Progenitor cell of endocrine pancreas (in vitro differentiated cells): ENCODE measurements around the gene ZIC1. TPM values are rescaled to one million over a fixed set of nuclear protein-coding genes. Genes with fewer than 3 reads are reported as not detected.

Experiments
- DNase-seq: peaks from one replicate; pipeline ENCODE4 v3.0.0; 2021; ENCODE audit warnings: low spot score; ENCODE audit not compliant: unreplicated experiment
- H3K27ac Mint-ChIP-seq: 2 replicates; pipeline ENCODE4 v1.8.0; 2021; ENCODE audit warnings: mild to moderate bottlenecking, moderate library complexity, mixed read lengths
- H3K27me3 Mint-ChIP-seq: 2 replicates; pipeline ENCODE4 v1.8.0; 2021; ENCODE audit warnings: mixed read lengths
- H3K36me3 Mint-ChIP-seq: 2 replicates; pipeline ENCODE4 v1.8.0; 2022; ENCODE audit warnings: mixed read lengths; ENCODE audit not compliant: insufficient read depth
- H3K4me1 Mint-ChIP-seq: 2 replicates; pipeline ENCODE4 v1.8.0; 2021; ENCODE audit warnings: low read depth, mixed read lengths
- H3K4me3 Mint-ChIP-seq: 2 replicates; pipeline ENCODE4 v1.8.0; 2021; ENCODE audit warnings: low read depth, mild to moderate bottlenecking, moderate library complexity, mixed read lengths
- H3K9me3 Mint-ChIP-seq: 2 replicates; pipeline ENCODE4 v1.8.0; 2021; ENCODE audit warnings: low read depth, mixed read lengths
- CTCF ChIP-seq: fragments of 200-600 bp; sonication (generic); IDR thresholded peaks from one replicate; pipeline ENCODE4 v1.5.0; 2021; ENCODE audit warnings: antibody characterized with exemption, mild to moderate bottlenecking; ENCODE audit not compliant: unreplicated experiment
- total RNA-seq: library from RNA; stranded (reverse); gene quantifications from 2 replicates; pipeline ENCODE4 v1.2.1, GENCODE V29; 2021

The ZIC1 gene
- total RNA-seq, 1 donor from 2014 or later, result 0.77 TPM

GRCh38 chr3:147406028-147406931 is 2.9 kb upstream of the ZIC1 start, which contains the start of gene ZIC4:
TSS of gene ZIC4 (minus strand) at chr3:147406543. CDS start at chr3:147402797, 3,746 bp downstream.
- H3K4me3 Mint-ChIP-seq, result no peak within 1 kb of the TSS
- H3K4me1 Mint-ChIP-seq, result peaks cover 9% of the 10 kb centered on the region
- no peaks in the 10 kb centered on the region for H3K9me3 Mint-ChIP-seq
- H3K27me3 Mint-ChIP-seq, result peaks cover 93% of the 10 kb centered on the region
- no peak for DNase-seq
- H3K27ac Mint-ChIP-seq, result no peak within 1 kb of the TSS
- no peaks in the 10 kb centered on the region for H3K36me3 Mint-ChIP-seq
- TF ChIP-seq CTCF, result no peak

- Mint-ChIP-seq H3K27ac (no peak overlapping the region), H3K9me3 (no peaks in the 10 kb centered on the region), H3K4me1 (peaks cover 9% of the 10 kb centered on the region), H3K4me3 (no peak overlapping the region), H3K27me3 (peaks cover 92% of the 10 kb centered on the region), H3K36me3 (no peaks in the 10 kb centered on the region)
- no peak for DNase-seq
- TF ChIP-seq CTCF, result no peak
These were observed 2.1 kb upstream of the ZIC1 start for GRCh38 chr3:147407114-147407497.

- no peak for DNase-seq
- no peak for TF ChIP-seq CTCF
- H3K4me1 Mint-ChIP-seq, result peaks cover 9% of the 10 kb centered on the region
- peak overlapping the region; percentile 52 for H3K27ac Mint-ChIP-seq
- no peaks in the 10 kb centered on the region for H3K9me3 Mint-ChIP-seq
- H3K36me3 Mint-ChIP-seq, result no peaks in the 10 kb centered on the region
- peaks cover 92% of the 10 kb centered on the region for H3K27me3 Mint-ChIP-seq
- no peak overlapping the region for H3K4me3 Mint-ChIP-seq
These were observed 1.5 kb upstream of the ZIC1 start for GRCh38 chr3:147407498-147408187.

DNA sequence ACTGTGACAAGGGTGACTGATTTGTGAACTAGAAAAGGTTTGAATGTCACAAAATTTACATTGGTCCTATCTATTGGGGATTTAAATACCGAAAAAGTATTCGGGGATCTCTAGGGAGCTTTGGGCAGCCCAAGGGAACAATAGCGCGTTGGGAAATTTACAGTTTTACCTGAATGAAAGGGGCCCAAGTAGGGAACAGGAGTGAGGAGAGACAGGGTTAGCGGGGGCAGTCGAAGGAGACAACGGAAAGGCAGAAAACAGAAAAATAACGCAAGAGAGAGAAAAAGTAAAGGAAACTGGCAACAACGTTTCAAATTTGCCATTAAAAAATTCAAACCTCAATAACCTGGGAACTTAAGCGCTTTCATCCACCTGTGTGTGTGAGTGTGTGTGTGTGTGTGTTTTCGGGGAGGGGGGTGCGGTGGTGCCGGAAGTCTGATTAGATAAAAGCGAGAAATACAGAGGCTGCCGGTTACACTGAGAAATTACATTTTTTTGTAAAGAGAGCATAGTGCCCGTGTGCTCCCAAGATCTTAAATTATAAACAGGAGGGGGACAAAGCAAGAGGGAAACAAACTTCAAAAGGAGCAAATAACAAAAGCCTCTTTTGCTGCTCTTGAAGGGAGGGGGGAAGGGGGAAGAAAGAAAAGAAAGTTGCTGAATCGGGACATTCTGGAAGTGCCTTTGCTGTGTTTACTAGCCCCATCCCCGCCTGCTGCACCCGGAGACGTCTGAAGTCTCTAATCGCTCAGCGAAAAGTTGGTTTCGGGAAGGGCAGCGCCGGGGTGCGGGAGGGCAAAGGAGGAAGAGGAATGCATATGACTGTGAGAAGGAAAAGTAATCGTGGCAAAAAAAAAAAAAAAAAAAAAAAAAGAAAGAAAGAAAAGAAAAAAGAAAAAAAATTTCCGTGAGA is 721 bp upstream of the ZIC1 start:
- no peak for DNase-seq
- peak overlapping the region; percentile 52 for H3K27ac Mint-ChIP-seq

More for the DNA sequence above, 721 bp upstream of the ZIC1 start:
- Mint-ChIP-seq H3K9me3 (no peaks in the 10 kb centered on the region), H3K36me3 (no peaks in the 10 kb centered on the region), H3K4me1 (peaks cover 9% of the 10 kb centered on the region), H3K27me3 (peaks cover 92% of the 10 kb centered on the region), H3K4me3 (no peak overlapping the region)
- TF ChIP-seq CTCF, result no peak
